ENCODE measurements around the gene ATXN1. TPM values are rescaled to one million over a fixed set of nuclear protein-coding genes. Genes with fewer than 3 reads are reported as not detected.

ATXN1 gene
- polyA plus RNA-seq, 1 donor from 2014 or later, result 28.2 TPM

- Histone ChIP-seq H3K9ac (ENCODE audit: low read length) (no peak overlapping the region), H4K20me1 (ENCODE audit: insufficient read depth) (no peaks in the 10 kb centered on the region), H3K36me3 (ENCODE audit: insufficient read depth, low read length) (no peaks in the 10 kb centered on the region), H3K79me2 (replicated peaks; ENCODE audit: insufficient read depth, low read length) (no peaks in the 10 kb centered on the region), H3K9me2 (ENCODE audit: insufficient read depth, low read length) (no peaks in the 10 kb centered on the region), H3K9me3 (ENCODE audit: low read length) (no peaks in the 10 kb centered on the region), H3K4me2 (ENCODE audit: low read length) (no peak overlapping the region), H3F3A (ENCODE audit: insufficient read depth, low read length, poor library complexity, severe bottlenecking) (no peaks in the 10 kb centered on the region), H2AFZ (ENCODE audit: low read depth, low read length) (no peak overlapping the region), H3K4me3 (ENCODE audit: low read length) (no peak overlapping the region), H3K27me3 (ENCODE audit: insufficient read depth, low read depth, low read length) (no peaks in the 10 kb centered on the region), H3K27ac (ENCODE audit: low read length) (no peak overlapping the region)
- TF ChIP-seq POLR2AphosphoS5 (IDR thresholded peaks at IDR 0.05), result no peak
- TF ChIP-seq RAD21 (conservative IDR thresholded peaks at IDR 0.05), result no peak
- no peak for TF ChIP-seq EZH2 (IDR thresholded peaks at IDR 0.05; ENCODE audit: borderline replicate concordance, insufficient read depth, low read length, poor library complexity, severe bottlenecking)
- no peak for TF ChIP-seq EP300 (conservative IDR thresholded peaks at IDR 0.05; ENCODE audit: poor library complexity, severe bottlenecking)
- no peak for TF ChIP-seq TAF1 (IDR thresholded peaks at IDR 0.05; ENCODE audit: low read depth)
- TF ChIP-seq SMC3 (conservative IDR thresholded peaks at IDR 0.05; ENCODE audit: poor library complexity), result no peak
- no peak for TF ChIP-seq MXI1 (conservative IDR thresholded peaks at IDR 0.05; ENCODE audit: poor library complexity, severe bottlenecking)
- TF ChIP-seq CTCF (IDR thresholded peaks at IDR 0.05; ENCODE audit: poor library complexity, severe bottlenecking), result no peak
- TF ChIP-seq REST (IDR thresholded peaks at IDR 0.05; ENCODE audit: borderline replicate concordance), result no peak
Observed at GRCh38 chr6:16555550-16555949, 205.7 kb downstream of the ATXN1 start.

GRCh38 chr6:16553531-16553930, 207.7 kb downstream of the ATXN1 start:
- Histone ChIP-seq H3K9me2 (ENCODE audit: insufficient read depth, low read length) (no peaks in the 10 kb centered on the region), H3K9me3 (ENCODE audit: low read length) (no peaks in the 10 kb centered on the region), H3K36me3 (ENCODE audit: insufficient read depth, low read length) (no peaks in the 10 kb centered on the region), H3K4me3 (ENCODE audit: low read length) (no peak overlapping the region), H3F3A (ENCODE audit: insufficient read depth, low read length, poor library complexity, severe bottlenecking) (no peaks in the 10 kb centered on the region), H3K27me3 (ENCODE audit: insufficient read depth, low read depth, low read length) (no peaks in the 10 kb centered on the region), H3K27ac (ENCODE audit: low read length) (no peak overlapping the region), H2AFZ (ENCODE audit: low read depth, low read length) (no peak overlapping the region), H3K4me2 (ENCODE audit: low read length) (no peak overlapping the region), H3K79me2 (replicated peaks; ENCODE audit: insufficient read depth, low read length) (no peaks in the 10 kb centered on the region), H4K20me1 (ENCODE audit: insufficient read depth) (no peaks in the 10 kb centered on the region), H3K9ac (ENCODE audit: low read length) (no peak overlapping the region)
- TF ChIP-seq RAD21 (conservative IDR thresholded peaks at IDR 0.05) (no peak), EP300 (conservative IDR thresholded peaks at IDR 0.05; ENCODE audit: poor library complexity, severe bottlenecking) (no peak), CTCF (IDR thresholded peaks at IDR 0.05; ENCODE audit: poor library complexity, severe bottlenecking) (no peak), EZH2 (IDR thresholded peaks at IDR 0.05; ENCODE audit: borderline replicate concordance, insufficient read depth, low read length, poor library complexity, severe bottlenecking) (no peak), TAF1 (IDR thresholded peaks at IDR 0.05; ENCODE audit: low read depth) (no peak), MXI1 (conservative IDR thresholded peaks at IDR 0.05; ENCODE audit: poor library complexity, severe bottlenecking) (no peak), REST (IDR thresholded peaks at IDR 0.05; ENCODE audit: borderline replicate concordance) (no peak), SMC3 (conservative IDR thresholded peaks at IDR 0.05; ENCODE audit: poor library complexity) (no peak), POLR2AphosphoS5 (IDR thresholded peaks at IDR 0.05) (no peak)

All from neural cell (in vitro differentiated cells).